ENCODE results near the gene PIP4K2C.
"Not testable (repeated sequence)": the region's sequence is repeated elsewhere in the genome, so short reads cannot be mapped to it uniquely, and the experiment has no call there.

- TF ChIP-seq POLR2A, CTCF (IDR thresholded peaks at IDR 0.05): not testable (repeated sequence)
These were observed 55.7 kb downstream of the PIP4K2C start for GRCh38 chr12:57646659-57647049.

Data from prostate gland (tissue), 2 donors.